Activated gamma-delta T cell (primary cell): ENCODE data around the gene CFAP126.
"Not testable (repeated sequence)": the region's sequence is repeated elsewhere in the genome, so short reads cannot be mapped to it uniquely, and the experiment has no call there.

Experiments used
- DNase-seq: peaks from one replicate; lab custom pipeline; 2025; lab: John Stamatoyannopoulos, UW
- total RNA-seq, 2 donors: gene quantifications; one replicate each; lab custom pipeline; 2026; lab: John Stamatoyannopoulos, UW

CFAP126 gene, protein sequence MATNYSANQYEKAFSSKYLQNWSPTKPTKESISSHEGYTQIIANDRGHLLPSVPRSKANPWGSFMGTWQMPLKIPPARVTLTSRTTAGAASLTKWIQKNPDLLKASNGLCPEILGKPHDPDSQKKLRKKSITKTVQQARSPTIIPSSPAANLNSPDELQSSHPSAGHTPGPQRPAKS
- total RNA-seq: 0 reads per million in 2 donors

DNA sequence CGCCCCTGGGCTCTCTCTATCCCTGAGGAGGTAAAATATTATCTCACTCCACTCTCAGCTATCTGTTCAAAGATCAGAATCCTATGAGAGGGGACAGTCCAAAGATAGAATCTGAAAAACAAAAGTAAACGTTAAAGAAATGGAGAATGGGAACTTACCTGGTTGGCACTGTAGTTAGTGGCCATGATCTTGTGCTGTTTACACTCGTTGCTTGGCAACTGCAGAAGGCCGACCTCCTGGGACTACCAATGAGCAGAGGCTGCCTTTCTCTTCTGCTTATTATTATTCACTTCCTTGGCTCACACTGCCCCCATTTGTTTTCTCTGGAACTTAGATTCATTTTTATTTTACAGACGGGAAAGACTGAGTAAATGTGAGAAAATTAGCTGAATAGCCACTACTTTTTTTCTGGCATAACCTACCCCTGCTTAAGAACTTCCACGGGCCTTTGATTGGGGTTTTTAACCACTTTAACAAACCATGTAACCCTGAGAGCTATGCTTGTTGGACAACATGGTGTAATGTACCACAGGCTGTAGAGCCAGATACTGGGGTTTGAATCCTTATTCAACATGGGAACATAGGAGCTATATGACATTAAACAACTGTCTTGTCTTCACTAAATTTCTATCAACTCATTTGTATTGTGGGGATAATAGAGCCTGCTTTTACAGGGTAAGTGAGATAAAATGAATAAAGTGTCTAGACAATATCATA lies at the start of gene CFAP126:
Gene CFAP126, minus strand, starts transcription at position 193 of the 717 bp plus-strand sequence. Its CDS starts 8 bp downstream, at position 185.
- DNase-seq: no peak

DNA sequence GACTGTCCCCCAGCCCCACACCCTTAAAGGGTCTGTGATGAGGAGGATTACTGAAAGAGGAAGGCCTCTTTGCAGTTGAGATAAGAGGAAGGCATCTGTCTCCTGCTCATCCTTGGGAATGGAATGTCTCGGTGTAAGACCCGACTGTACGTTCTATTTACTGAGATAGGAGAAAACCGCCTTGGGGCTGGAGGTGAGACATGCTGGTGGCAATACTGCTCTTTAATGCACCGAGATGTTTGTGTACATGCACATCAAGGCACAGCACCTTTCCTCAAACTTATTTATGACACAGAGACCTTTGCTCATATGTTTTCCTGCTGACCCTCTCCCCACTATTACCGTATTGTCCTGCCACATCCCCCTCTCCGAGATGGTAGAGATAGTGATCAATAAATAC lies 45.4 kb upstream of the CFAP126 start:
- not testable (repeated sequence) for DNase-seq

DNA sequence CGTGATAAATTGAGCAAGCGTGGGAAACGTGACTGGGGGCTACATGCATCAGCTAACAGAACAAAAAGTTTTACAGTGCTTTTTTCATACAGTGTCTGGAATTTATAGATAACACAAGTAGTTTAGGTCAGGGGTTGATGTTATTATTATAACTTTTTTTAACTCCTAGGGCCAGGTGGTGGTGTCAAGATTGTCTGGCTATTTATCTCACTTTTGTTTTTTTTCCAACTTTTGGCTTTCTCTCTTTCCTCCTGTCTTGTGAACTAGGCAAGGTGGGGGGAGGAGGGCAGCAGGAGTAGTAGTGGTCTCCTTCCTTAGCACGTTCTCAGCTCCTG lies 42.9 kb upstream of the CFAP126 start:
- not testable (repeated sequence) for DNase-seq

DNA sequence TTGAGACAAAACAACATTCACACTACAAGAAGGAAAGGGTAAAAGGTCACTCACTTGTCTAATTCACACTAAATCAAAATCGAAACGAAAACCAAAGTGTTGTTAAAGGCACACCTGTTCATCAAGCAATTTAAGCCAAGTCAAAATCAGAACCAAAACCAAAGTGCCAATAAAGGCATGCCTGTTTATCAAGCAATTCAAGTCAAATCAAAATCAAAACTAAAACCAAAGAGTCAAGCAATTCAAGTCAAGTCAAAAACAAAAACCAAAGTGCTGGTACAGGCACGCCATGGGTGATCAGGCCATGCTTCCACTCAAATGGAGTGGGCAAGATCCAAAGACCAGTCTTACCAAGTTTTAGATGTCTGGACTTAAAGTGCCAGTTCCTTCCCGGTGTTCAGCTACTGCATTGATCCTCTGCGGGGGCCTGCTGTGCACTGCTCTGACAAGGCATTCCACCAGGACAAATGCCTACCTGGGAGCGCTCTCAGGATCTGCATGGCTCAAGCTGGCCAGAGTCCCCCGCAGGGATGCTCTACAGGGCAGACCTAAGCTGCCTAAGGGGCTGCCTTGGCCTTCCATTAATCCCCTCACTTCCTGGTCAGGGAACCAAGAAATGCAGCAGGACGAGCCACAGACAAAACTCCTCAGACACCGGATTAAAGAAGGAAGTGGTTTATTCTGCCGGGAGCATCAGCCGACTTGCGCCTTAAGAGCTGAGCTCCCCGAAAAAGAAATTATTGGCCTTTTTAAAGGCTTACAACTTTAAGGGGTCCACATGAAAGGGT lies 42.4 kb upstream of the CFAP126 start:
- not testable (repeated sequence) for DNase-seq

DNA sequence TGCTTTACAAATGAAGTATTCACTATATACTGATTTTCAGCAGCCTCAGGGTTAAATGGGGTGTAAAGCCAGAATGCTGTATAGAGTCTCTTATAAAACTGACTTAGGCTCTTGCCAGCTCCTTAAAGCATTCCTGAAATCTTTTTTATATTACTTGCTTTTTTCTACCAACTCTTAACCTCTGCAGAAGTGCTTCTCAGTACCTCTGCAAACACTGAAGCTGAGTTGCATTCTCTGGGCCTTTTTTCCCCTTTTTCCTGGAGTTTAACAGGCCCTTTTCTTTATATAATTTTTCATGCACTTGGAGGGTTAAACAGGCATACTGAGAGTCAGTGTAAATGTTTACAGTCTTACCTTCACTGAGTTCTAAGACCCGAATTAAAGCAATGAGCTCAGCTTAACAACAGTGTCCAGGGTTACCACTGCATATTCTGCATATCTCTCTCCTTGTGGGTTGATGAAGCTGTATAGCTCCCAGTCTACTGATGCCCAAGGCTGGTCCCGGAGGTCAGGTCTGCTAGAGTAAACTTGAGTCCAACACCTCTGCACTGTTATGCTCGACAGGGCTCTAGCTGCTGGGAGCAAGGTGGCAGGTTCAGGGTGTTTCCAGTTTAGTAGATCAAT lies 40.9 kb upstream of the CFAP126 start:
- DNase-seq: no peak

DNA sequence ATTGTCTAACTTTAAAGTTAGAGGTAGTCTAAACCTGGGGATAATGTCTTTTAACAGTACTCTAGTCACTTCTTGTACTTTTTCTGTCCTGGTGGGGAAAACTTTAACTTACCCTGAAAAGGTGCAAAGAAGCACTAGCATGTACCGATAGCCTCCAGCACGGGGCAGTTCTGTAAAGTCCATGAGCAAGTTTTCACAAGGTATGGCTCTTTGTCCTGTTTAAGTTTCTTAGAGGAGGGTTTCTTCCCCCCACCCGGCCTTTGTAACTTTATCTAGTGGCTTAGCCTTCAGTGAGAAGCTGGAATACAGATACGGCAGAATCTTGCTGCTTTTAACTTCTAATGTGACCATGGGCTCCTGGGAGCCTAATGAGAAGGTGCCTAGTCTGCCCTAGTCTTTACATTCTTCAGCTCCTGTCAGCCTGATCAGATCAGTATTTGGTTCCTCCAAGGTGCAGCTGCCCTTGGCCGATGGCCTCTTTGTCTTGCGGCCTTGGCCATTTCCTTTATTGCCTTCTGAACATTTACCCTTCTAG lies 39.8 kb upstream of the CFAP126 start:
- no peak for DNase-seq

DNA sequence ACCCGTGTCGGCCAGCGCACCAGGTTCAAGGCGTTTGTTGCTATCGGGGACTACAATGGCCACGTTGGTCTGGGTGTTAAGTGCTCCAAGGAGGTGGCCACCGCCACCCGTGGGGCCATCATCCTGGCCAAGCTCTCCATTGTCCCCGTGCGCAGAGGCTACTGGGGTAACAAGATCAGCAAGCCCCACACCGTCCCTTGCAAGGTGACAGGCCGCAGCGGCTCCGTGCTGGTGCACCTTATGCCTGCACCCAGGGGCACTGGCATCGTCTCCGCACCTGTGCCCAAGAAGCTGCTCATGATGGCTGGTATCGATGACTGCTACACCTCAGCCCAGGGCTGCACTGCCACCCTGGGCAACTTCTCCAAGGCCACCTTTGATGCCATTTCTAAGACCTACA lies 38.9 kb upstream of the CFAP126 start:
- not testable (repeated sequence) for DNase-seq

DNA sequence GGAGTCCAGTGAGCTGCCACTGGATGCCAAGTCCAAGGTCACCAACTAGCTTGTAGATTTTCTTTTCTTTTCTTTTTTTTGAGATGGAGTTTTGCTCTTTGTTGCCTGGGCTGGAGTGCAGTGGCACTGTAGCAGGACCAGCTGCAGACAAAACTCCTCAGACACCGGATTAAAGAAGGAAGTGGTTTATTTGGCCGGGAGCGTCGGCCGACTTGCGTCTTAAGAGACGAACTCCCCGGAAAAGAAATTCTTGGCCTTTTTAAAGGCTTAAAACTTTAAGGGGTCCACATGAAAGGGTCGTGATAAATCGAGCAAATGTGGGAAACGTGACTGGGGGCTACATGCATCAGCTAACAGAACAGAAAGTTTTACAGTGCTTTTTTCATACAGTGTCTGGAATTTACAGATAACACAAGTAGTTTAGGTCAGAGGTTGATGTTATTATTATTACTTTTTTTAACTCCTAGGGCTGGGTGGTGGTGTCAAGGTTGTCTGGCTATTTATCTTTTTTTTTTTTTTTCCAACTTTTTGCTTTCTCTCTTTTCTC lies 36.4 kb upstream of the CFAP126 start:
- DNase-seq: no peak

DNA sequence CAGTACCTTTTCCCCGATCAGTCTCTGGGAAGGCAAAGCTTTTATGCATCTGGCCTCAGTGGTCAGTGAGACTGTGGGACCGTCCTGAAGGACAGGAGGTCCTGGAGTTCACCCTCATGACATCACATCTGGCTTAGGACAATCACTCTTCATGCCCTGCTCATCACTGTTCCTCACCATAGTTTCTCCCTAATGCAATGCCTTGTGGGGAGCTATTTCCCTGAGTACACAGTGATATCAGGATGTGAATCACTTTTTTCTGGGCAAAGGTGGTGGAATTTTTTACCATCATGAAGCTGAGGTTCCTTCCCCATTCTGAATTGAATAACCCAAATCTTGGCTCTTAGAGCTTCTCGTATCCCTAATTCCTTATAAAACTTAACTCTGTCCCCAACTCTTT lies 34.8 kb upstream of the CFAP126 start:
- no peak for DNase-seq

DNA sequence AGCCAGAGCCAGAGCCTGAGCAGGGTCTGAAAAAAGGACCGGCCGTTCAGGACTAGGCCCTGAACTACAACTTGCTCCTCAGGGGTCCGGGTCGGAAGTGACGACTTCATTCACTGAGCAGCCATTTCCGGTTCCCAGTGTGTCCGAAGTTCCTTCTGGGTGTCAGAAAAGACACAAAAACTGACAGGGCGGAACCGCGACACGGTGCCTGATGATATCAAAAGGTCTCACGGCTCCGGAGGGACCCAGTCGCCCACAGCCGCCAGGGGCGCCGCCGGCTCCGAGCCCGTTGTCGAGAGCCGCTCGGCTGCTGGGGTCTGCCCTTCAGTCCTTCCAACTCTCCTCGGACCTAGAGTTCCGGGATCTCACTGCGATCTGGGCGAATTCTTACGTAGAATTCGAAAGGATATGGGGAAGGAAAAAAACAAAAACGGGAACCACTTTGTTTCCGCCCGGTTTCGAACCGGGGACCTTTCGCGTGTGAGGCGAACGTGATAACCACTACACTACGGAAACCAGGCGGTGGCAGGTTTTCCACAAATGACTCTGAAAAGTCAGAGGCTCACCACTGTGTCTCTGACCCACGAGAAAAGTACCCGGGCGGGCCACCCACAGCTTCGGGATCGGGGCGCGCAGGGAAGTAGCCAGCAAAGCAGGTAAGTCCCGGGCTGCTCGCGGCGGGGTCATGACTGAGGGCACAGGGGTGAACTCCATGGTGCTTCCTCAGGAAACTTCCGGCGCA lies 31.8 kb upstream of the CFAP126 start:
- DNase-seq: peak; percentile 66

DNA sequence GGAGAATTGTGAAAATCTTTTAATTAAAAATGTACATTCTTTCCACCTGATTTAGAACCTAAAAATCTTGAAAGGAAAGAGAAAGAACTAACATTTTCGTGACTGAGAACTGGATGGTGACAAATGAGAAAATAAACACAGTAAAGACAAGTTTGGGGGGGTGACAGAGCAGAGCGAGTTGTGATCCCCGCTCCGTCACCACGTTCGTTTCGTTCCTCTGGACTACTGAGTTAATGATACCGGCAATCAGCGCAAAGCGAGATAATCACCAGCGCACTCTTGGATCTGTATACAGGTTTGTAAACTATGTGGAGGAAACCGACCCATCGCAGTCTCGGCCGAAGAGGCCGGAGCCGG lies 31.2 kb upstream of the CFAP126 start:
- DNase-seq: no peak

DNA sequence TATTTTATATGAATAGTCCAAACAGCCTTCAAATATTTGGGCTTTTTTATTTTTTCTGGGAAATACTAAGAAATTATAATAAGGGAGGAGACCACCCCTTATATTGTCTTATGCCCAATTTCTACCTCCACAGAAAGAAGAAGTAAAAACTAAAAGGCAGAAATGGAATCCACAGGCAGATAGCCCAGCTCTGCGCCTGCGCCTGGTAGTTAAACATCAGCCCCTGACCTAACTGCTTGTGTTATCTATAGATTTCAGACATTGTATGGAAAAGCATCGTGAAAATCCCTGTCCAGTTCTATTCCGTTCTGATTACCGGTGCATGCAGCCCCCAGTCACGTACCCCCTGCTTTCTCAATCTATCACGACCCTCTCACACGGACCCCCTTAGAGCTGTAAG lies 29.4 kb upstream of the CFAP126 start:
- not testable (repeated sequence) for DNase-seq

DNA sequence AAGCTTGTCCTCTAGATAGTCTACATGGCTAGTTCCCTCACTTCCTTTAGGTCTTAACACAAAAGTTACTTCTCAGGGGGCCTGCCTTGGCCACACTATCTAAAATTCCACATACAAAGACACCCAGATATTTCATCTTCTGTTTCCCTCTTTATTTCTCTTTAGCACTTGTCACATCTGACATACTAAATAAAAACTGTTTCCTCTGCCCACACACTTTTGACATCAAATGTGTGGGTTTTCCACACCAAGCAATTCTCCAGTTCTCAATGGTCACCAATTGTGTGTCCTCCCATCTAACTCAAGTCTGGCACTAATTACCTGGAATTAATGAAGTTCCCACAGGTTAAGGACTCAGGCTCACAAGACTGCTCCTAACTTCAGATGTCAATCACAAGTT lies 25.5 kb upstream of the CFAP126 start:
- no peak for DNase-seq

DNA sequence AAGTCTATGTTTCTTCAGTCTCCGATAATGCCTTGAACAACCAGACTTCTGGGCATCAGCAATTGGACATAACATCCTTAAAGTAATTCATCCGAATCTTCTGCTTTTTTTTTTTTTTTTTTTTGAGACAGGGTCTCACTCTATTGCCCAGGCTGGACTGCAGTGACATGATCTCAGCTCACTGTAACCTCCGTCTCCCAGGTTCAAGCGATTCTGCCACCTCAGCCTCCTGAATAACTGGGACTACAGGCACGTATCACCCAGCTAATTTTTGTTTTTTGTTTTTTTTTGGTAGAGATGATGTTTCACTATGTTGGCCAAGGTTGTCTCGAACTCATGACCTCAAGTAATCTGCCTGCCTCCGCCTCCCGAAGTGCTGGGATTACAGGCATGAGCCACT lies 23.9 kb upstream of the CFAP126 start:
- no peak for DNase-seq

DNA sequence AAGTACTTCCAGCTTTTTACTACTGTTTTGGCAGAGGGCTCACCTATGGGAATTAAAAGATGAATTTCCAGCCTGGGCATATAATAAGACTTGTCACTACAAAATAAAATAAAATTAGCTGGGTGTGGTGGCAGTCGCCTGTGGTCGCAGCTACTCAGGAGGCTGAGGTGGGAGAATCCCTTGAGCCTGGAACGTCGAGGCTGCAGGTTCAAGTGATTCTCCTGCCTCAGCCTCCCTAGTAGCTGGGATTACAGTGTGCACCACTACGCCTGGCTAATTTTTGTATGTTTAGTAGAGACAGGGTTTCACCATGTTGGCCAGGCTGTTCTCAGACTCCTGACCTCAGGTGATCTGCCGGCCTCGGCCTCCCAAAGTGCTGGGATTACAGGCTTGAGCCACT lies 23.5 kb upstream of the CFAP126 start:
- not testable (repeated sequence) for DNase-seq

DNA sequence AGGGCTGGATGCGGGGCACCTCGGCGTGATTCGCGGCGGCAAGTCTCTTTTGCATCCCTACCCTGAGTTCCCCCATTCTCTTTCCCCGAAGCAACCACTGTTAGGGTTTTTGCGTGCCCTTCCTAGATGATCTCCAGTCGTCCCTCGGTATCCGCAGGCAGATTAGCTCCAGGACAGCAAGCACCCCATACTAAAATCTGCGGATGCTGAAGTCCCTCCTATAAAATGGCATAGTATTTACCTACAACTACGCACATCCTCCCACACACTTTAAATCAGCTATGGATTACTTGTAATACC lies 22.8 kb upstream of the CFAP126 start:
- DNase-seq: no peak

DNA sequence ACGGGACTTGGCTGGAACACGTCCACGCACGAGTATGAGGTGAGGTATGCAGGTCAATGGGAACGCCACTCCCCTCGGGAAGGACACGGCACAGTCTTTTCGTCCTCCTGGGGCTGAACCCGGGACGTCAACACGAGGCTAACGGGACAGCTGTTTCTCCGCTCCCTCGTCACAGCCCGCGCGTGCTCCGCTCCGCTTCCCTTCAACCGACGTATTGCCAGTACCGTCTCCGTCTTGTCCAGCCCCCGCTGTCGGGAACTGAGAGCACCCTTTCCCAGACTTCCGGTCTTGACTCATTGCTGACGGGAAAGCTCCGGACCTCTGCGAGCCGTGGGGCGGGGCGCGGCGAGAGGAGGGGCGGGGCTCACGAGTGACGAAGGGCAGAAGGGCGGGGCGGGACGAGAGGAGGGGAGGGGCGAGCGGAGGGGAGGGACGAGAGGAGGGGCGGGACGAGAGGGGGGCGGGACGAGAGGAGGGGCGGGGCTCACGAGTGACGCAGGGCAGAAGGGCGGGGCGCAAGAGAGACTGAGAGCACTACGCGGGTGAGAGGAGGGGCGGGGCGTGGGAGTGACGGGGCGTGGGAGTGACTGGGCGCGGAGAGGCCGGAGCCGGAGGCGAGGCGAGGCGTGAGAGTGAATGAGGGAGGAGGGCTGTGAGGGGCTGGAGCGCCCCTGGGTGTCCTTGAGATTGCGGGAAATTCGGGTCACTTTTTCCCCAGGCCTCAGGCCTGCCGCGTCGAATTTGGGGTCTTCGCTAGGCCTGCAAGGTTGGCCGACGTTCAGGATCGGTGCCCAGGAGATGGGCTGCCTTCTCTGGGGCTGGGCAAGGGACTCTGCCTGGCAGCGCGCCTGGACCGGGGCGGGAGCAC lies 22.2 kb upstream of the CFAP126 start:
- peak; percentile 91 for DNase-seq

DNA sequence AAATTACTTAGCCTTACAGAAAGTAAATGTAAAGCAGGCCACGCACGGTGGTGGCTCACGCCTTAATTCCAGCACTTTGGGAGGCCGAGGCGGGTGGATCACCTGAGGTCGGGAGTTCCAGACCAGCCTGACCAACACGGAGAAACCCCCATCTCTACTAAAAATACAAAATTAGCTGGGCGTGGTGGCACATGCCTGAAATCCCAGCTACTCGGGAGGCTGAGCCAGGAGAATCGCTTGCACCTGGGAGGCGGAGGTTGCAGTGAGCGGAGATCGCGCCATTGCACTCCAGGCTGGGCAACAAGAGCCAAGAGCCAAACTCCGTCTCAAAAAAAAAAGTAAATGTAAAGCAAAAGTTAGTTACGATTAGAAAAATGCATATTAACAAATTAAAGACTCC lies 21.5 kb upstream of the CFAP126 start:
- not testable (repeated sequence) for DNase-seq

DNA sequence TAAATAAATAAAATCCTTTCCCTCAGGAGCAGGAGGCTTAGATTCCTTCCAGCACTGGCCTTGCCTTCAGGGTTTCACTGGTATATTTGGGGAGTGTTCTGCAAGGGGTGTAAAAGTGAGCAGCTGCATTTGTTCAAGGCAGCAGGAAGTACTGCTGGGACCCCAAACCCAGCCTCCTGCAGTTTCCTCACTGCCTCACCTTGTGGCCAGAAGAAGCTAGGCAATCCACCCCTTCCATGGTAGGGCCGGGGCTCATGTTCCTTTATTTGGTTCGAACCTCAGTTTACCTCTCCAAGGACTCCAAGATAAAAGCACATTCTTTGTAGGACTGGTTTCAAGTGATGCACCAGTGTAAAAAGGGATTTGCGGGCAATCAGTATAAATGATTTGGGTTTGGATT lies 21.0 kb upstream of the CFAP126 start:
- DNase-seq: no peak

DNA sequence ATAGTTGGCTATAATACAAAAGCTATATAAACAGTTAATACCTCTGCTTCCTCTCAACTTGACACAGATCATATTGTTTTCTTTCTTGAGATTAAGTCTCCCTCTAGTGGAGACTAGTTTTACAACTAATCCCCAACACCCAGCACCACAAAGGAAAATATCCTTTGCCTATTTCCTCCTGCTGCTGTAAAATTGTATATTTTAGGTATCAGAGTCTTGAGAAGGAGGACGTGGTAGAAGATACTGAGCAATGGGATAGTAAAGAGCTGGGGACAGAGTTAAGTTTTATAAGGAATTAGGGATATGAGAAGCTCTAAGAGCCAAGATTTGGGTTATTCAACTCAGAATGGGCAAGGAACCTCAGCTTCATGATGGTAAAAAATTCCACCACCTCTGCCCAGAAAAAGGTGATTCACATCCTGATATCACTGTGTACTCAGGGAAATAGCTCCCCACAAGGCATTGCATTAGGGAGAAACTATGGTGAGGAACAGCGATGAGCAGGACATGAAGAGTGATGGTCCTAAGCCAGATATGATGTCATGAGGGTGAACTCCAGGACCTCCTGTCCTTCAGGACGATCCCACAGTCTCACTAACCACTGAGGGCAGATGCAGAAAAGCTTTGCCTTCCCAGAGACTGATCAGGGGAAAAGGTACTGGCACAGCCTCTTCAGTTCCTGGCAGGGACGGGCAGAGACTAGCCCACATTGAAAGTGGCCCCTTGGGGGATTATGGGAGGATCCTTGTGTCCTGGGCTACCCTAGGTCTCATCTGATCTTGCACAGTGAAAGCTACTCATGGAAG lies 14.7 kb upstream of the CFAP126 start:
- DNase-seq: no peak
